HG02943 (cell line): Measurements from ENCODE around the gene GCDH.
"Not testable (repeated sequence)": the region's sequence is repeated elsewhere in the genome, so short reads cannot be mapped to it uniquely, and the experiment has no call there.

Source experiments
- ATAC-seq: cut with Tn5 transposase; IDR thresholded peaks from one replicate; pipeline ENCODE4 v1.9.1; 2021; ENCODE audit warnings: mild to moderate bottlenecking, low read depth, moderate library complexity; ENCODE audit not compliant: unreplicated experiment

Gene GCDH

DNA sequence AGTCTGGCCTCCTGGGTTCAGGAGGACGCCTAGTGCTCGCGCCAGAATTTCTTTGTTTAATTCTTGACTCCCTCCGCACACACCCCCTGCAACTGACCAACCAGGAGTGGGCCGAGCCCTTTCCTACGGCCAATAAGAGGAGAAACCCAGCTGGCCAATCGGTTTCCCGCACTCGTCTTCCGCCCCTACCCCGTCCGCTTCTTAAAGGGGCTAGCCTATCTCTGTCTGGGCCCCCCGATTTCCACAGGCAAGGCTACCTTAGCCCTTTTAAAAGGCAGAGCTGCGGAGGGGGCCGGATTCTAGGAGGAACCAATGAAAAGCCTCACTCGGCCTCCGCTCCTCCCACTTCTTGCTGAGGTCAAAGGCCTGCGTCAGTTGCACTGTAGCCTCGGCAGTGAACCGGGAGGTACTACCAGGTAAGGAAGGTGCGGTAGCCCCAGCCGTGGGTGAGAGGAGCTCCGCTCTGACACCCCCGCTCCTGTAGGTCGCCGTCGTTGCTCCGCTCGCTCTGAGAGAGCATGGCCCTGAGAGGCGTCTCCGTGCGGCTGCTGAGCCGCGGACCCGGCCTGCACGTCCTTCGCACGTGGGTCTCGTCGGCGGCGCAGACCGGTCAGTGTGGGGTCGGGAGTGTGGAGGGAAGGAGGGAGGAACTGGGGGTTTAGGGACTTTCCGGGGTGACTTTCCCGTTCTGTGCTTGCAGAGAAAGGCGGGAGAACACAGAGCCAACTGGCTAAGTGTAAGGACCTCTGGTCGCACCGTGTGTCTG, at the start of gene GCDH:
Gene GCDH (plus strand): TSS at position 374 of the 766 bp plus-strand sequence. CDS start 145 bp downstream, at position 519.
- ATAC-seq, result peak; percentile 88

DNA sequence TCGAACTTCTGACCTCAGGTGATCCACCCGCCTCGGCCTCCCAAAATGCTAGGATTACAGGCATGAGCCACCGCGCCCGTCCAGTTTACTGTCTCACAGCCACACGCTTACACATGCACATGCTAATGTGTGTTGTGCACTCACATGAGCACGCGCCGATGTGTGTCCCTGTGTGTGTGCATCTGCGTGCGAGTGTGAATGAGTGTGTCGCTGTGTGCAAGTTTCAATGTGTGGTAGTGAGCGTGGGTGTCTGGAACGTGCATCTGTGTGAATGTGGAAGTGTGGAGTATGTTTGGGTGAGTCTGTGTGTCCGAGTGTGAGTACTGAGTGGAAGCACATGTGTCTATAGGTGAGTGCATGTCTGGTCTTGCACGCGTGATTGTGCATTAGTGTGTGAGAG, 48.4 kb upstream of the GCDH start:
- no peak for ATAC-seq

DNA sequence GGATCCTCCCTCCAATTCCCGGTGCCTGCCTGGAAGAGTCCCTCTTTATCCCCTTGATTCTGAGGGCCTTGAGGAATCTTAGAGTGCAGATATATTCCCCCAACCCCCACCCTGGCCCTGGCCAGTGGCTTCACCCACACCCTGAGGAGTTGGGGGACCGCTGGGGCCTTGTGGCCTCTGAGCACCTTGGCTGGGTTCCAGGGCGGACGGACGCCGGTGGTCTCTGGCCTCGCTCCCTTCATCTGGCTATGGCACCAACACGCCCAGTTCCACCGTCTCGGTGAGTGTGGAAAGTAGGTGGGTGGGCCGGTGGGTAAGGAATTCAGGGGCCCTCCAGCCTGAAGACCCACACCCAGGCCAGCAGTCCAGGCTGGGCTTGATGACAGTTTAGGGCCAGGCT, 47.6 kb upstream of the GCDH start:
- no peak for ATAC-seq

DNA sequence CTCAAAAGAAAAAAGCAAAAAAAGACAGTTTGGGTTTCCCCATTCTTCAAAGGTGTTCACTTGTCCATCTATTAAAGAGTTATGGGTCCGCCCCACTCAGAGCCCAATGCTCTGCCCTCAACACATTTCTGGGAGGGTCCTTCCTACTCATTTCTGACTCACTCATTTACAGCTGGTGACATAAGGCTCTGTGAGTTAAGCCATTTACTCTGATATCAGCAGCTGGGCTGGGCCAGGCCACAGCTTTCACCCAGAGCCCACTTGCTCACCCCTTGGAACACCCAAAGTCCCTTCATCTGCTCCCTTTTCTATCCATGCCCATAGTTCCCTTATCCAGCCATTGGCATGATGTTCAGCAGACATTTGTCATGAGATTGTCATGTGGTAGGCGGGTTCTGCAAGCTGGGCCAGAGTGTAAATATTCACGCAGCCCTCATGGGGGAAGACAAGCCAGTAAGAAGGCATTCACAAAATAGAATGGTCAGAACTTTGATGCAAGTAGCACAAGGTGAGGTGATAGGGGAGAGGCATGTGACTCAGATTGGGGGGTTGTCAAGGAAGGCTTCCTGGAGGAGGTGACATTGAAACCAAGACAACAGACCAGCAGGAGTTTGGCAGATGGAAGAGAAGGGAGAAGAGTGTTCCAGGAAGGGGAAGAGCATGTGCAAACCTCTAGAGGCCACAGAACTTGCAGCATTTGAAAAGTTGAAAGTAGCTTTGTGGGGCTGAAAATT, 46.8 kb upstream of the GCDH start:
- ATAC-seq, result no peak

DNA sequence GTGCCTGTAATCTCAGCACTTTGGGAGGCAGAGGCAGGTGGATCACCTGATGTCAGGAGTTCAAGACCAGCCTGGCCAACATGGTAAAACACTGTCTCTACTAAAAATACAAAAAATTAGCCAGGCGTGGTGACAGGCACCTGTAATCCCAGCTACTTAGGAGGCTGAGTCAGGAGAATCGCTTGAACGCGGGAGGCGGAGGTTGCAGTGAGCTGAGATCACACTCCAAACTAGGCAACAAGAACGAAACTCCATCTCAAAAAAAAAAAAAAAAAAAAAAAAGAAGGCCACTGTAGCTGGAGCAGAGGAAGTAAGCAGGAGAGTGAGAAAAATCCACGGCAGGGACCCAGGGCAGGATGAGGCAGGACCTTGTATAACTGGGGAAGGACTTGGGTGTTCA, 44.3 kb upstream of the GCDH start:
- ATAC-seq, result not testable (repeated sequence)

DNA sequence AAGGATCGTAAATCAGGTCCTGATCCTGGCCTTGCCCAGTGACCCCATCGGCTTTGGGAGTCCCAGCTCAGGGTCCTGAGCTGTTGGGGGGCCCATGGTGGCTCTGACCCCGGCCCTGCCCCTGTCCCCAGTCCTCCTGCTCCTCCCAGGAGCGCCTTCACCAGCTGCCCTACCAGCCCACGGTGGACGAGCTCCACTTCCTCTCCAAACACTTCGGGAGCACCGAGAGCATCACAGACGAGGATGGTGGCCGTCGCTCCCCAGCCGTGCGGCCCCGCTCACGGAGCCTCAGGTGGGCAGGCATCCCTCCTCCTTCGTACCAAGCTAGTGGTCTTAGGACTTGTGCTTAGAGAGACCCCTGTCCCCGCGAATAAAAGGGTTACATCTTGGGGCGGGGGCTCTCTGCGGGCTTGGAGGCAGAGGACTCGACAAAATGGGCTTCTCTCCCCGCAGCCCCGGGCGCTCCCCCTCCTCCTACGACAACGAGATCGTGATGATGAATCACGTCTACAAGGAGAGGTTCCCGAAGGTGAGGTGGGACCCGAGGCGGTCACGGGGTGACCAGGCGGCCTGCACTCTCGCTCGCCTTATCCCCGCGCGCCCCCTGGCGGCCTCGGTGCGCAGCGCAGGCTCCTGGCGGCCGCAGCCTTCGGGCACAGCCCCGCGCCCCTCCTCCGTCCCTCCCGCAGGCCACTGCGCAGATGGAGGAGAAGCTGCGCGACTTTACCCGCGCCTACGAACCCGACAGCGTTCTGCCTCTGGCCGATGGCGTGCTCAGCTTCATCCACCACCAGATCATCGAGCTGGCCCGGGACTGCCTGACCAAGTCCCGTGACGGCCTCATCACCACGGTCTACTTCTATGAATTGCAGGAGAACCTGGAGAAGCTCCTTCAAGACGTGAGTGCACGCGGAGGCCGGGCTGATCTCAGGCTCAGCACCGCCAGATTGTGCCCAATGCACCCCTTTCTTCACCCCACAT, 43.5 kb upstream of the GCDH start:
- ATAC-seq, result no peak

DNA sequence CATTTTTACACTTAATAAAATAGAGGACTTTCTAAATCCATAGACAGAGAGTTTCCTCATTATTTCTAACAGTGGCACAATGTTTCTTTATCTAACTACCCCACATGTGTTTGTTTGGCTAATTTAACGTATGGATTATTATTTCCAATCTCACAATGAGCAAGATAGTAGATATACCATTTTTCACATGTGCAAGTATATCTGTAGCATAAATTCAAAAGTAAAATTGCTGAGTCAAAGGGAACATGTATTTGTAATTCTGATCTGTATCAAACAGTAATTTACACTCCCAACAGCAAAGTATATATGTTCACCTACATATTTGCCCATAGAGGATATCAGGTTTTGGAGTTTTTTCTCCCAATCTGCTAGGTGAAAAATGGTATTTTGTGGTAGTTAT, 34.3 kb upstream of the GCDH start:
- no peak for ATAC-seq

DNA sequence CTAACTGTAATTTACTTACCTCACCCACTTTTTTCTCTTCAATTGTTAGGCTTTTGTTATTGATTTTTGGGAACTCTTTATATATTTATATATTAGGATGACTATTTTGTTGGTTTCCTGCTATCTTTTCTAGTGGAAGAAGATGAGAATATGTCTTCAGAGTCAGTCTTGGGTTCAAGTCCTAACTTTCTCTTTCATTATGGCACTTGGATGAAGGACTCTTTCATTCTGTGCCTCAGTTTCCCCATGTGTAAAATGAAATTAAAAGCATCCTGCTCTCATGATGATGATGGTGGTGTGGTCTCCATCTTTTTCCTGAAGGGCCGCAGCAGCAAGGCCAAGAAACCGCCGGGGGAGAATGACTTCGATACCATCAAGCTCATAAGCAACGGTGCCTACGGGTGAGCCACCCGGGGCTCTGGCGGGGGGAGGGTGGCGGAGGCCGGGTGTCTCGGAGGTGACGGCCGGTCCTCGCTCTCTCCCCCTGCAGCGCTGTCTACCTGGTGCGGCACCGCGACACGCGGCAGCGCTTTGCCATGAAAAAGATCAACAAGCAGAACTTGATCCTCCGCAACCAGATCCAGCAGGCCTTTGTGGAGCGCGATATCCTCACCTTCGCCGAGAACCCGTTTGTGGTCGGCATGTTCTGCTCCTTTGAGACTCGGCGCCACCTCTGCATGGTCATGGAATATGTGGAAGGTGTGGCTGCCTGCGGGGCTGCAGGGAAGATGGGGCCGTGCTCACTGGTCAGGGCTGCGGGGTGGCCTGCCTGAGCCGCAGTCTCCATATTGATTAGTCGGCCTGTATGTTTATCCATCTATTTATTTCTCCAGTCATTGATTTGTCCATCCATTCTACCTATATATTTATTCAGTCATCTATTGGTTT, 32.7 kb upstream of the GCDH start:
- ATAC-seq, result no peak

DNA sequence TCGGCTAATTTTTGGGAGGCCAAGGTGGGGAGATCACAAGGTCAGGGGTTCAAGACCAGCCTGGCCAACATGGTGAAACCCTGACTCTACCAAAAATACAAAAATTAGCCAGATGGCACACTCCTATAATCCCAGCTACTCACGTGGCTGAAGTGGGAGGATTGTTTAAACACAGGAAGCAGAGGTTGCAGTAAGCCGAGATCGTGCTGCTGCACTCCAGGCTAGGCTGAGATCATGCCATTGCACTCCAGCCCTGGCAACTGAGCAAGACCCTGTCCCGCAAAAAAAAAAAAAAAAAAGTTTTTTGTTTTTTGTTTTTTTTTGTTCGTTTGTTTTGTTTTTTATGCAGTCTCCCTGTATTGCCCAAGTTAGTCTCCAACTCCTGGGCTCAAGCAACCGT, 31.4 kb upstream of the GCDH start:
- no peak for ATAC-seq

DNA sequence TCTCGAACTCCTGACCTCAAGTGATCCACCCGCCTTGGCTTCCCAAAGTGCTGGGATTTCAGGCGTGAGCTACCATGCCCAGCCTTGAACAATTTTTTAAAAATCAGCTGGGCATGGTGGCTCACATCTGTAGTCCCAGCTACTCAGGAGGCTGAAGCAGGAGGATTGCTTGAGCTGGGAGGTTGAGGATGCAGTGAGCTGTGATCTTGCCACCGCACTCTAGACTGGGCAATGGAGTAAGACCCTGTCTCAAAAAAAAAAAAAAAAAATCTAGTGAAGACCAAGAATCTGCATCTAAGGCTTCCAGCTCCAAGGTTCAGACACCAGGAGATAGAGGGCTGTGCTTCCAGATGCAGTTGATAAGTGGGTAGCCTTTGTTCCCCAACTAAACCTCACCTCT, 26.8 kb upstream of the GCDH start:
- ATAC-seq, result no peak

DNA sequence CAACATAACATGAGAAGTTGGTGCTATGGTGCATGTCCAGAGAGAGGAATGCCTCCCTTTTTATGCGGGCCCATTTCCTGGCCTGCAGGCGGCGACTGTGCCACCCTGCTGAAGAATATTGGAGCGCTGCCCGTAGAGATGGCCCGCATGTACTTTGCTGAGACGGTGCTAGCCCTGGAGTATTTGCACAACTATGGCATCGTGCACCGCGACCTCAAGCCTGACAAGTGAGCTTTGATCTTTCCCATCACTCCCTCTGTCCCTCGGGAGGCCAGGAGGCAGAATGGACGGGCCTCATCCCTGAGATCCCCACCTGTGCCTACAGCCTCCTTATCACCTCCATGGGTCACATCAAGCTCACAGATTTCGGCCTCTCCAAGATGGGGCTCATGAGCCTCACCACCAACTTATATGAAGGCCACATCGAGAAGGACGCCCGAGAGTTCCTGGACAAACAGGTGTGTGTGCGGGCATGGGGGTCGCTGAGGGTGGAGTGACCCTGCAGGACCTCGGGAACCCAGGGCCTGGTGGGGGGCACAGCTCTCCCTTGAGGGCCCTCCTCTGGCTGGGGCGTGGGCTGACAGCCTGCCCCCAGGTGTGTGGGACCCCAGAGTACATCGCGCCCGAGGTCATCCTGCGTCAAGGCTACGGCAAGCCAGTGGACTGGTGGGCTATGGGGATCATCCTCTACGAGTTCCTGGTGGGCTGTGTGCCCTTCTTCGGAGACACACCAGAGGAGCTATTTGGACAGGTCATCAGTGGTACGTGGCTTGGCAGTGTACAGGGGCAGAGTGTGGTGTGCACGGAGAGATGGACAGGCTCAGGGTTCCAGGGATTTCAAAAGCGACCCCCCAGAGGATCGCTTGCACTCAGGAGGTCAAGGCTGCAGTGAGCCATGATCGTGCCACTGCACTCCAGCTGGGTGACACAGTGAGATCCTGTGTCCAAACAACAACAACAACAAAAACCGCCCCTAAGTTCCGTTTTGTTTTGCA, 25.9 kb upstream of the GCDH start:
- ATAC-seq, result no peak

DNA sequence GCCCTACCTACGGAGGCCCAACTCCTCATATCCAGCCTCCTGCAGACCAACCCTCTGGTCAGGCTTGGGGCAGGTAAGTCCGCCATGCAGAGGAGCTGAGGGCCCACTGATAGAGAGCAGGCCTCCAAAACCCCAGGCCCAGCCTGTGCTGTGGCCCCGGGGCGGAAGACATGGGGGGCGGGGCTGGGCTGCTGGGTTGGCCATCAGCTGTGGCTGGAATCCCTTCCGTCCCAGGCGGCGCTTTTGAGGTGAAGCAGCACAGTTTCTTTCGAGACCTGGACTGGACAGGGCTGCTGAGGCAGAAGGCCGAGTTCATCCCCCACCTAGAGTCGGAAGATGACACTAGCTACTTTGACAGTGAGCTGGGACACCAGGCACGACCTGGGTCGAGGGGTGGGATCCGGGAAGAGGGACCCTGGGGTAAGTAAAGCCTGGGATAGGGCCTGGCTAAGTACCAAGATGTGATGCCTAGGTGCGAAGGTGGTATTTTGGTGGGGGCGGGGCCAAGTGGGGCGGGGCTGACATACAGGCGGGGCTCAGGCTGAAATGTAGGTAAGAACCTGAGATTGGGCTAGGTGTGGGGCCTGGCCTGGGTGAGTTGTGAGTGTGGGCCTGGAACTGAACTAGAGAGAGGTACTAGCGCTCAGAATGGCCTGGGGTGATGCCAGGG, 25.1 kb upstream of the GCDH start:
- ATAC-seq, result no peak

DNA sequence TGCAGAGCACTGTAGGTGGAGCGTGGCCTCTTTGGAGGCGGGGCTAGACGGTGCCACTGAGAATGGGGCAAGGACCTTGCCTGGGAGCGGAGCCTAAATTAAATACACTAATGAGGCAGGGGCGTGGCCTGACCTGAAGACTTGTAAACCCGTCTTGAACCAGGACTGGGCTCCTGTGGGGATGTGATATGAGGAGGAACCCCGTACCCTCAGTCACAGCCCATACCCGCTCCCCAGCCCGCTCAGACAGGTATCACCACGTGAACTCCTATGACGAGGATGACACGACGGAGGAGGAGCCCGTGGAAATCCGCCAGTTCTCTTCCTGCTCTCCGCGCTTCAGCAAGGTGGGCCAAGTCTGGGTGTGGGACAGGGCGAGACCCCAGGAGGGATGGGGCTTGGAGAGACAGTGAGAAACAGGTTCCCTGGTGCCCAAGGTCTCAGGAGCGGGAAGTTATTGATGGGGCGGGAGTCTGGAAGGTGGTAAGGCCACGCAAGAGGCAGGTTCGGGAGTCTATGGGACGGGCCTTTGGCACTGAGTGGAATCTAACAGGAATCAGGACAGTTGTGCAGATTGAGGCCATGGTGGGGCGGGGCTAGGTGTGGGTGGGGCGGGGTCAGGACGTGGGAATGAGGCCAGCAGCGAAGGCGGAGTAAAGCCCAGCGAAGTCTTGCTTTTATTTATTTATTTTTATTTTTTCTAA, 24.4 kb upstream of the GCDH start:
- ATAC-seq, result no peak

DNA sequence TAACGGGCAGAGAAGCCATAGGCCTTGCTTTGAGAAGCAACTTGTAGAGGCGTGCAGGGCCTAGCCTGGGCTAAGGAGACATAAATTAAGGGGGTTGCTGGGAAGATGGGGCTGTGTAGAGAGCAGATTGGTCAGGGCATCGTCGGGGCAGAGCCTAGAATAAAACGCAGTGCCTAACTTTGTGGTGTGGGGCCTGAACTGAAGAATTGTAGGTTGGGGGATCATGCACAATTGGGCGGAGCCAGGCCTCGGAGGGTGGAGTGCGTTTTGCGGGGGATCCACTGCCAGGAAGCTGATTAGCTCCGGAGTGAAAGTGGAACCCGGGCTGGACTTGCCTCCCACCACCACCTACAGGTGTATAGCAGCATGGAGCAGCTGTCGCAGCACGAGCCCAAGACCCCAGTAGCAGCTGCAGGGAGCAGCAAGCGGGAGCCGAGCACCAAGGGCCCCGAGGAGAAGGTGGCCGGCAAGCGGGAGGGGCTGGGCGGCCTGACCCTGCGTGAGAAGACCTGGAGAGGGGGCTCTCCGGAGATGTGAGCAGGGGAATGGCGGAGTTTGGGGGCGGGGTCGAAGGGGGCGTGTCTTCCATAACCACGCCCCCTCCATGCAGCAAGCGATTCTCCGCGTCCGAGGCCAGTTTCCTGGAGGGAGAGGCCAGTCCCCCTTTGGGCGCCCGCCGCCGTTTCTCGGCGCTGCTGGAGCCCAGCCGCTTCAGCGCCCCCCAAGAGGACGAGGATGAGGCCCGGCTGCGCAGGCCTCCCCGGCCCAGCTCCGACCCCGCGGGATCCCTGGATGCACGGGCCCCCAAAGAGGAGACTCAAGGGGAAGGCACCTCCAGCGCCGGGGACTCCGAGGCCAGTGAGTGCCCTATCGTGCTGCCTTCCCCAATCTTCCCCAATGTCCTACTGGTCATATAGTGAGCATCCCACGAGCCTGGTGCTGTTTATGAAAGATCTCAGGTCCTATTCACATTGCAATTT, 23.6 kb upstream of the GCDH start:
- no peak for ATAC-seq

DNA sequence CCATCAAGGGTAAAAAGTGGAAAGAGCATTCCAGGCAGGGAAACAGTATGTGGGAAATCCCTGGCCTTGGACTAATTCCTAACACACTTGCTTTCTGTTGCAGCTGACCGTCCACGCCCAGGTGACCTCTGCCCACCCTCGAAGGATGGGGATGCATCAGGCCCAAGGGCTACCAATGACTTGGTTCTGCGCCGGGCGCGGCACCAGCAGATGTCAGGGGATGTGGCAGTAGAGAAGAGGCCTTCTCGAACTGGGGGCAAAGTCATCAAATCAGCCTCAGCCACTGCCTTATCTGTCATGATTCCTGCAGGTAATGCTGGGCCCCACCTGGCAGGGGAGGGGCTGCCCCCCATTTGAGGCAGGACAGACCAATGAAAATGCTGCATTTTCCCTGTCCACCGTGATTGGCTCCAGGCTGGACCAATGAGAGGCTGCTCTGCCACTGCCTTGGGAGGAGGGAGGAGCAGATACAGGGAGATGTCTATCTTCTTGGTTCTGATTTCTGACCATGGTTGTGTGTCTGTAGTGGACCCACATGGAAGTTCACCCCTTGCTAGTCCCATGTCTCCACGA, 22.3 kb upstream of the GCDH start:
- ATAC-seq, result no peak

DNA sequence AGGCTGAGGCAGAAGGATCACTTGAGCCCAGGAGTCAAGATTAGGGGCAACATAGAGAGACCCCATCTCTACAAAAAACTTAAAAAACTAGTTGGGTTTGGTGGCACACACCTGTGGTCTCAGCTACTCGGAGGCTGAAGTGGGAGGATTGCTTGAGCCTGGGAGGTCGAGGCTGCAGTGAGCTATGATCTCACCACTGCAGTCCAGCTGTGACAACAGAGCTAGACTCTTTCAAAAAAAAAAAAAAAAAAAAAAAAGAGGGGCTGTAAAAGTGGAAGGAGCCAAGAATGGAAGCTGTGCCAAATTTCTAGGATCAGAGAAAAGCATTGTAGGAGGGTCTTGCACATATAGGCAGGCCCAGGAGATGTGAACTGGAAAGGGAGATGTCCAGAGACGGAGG, 19.3 kb upstream of the GCDH start:
- ATAC-seq, result no peak
